ENCODE measurements around the gene EPB41L5. TPM values are rescaled to one million over a fixed set of nuclear protein-coding genes. Genes with fewer than 3 reads are reported as not detected.

The EPB41L5 gene
- 3.2 and 3.7 TPM in 2 replicates for total RNA-seq

GRCh38 chr2:120012771-120013596 is at the start of gene EPB41L5:
TSS of gene EPB41L5 (plus strand) at chr2:120013077. CDS start at chr2:120019085, 6,008 bp downstream.

DNA sequence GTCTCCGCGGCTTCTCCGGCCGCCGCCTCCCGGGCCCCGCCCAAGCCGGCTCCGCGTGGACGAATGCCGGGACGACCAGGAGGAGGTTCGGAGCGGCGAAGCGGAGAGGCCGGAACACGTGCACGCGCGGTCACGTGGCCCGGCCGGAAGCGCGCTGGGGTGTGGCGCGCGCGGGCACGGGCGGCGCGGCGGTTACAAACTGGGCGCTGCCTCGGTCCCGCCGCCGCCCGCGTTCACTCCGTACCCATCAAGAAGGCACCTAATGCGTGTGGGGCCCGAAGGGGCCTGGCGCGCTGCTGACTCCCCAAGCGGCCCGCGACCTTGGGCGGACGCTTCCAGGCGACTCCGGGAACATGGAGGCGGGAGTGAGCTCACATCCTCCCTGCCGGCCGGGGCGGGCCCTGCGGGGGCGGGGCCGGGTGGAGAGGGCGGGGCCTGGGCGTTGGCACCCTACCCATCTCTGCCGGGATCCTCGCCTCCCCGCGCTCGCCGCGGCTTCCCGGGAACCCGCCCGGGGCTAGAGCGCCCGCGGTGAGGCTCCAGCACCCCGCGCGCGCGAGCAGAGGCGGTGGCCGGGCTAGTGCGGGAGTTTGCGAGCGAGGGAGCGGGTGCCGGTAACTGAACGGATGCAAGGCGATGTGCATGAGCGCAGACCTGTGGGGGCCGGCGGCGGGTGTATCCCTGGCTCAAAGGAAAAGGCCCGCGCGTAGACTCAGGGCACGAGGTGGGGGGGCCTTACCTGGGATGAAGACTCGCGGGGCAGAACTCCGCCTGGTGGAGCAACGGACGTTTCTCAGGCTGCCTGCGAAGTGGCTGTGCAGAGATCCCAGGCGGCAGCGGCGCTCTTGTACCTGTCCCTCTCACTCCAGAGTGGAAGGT is 210.4 kb downstream of the EPB41L5 start, which contains the start of gene TMEM185B:
TSS of gene TMEM185B (minus strand) at position 367 of the 879 bp plus-strand sequence. CDS start 424 bp downstream, outside the sequence.

Other genes starting within 250 kb of the EPB41L5 start
- 33.5 and 35.8 TPM in 2 replicates for gene TMEM185B, start 210.3 kb downstream of the EPB41L5 start, total RNA-seq
- 72.7 and 77.7 TPM in 2 replicates for gene RALB, start 239.8 kb downstream of the EPB41L5 start, total RNA-seq

All from mammary microvascular endothelial cell (primary cell).